ENCODE measurements around the gene EVI5L. TPM values are rescaled to one million over a fixed set of nuclear protein-coding genes. Genes with fewer than 3 reads are reported as not detected.
A peak's percentile ranks its signal among the peaks of the same experiment; 100 is the strongest.

EVI5L gene
- total RNA-seq, 6 experiments from 2014 or later = 3.7 to 6.3 (median 4.9) TPM

- no peaks in the 10 kb centered on the region for H3K27me3 ChIP-seq
- no peak for ATAC-seq
- no peak for TF ChIP-seq POLR2A (IDR thresholded peaks at IDR 0.05)
- intact Hi-C loops (cut with DNase I) = loop anchor here (5.0 to 10.0 kb wide), 2 partner anchors 52 to 60 kb away; no protein-coding TSS in a partner anchor
- peaks cover 0 to 21% (median 7%) of the 10 kb centered on the region in 4 donors for H3K36me3 ChIP-seq
- 96% methylated on average over 6 of the region's 19 CpGs for WGBS (ENCODE audit: insufficient coverage, low coverage, low lambda C conversion rate, missing lambda C conversion rate)
- no peaks in the 10 kb centered on the region for H3K9me3 ChIP-seq
- no peak for DNase-seq
- H3K4me3 ChIP-seq = no peak overlapping the region
- no peak overlapping the region for H3K27ac ChIP-seq
- H3K4me1 ChIP-seq = peaks cover 0 to 16% (median 4%) of the 10 kb centered on the region in 4 donors
Measured at GRCh38 chr19:7907122-7907521, 77.1 kb downstream of the EVI5L start.

GRCh38 chr19:7907544-7907943, 77.5 kb downstream of the EVI5L start:
- H3K4me1 ChIP-seq = peaks cover 0 to 13% (median 3%) of the 10 kb centered on the region in 4 donors
- 100% methylated on average over 7 of the region's 11 CpGs for WGBS (ENCODE audit: insufficient coverage, low coverage, low lambda C conversion rate, missing lambda C conversion rate)
- H3K27me3 ChIP-seq = no peaks in the 10 kb centered on the region
- H3K4me3 ChIP-seq = no peak overlapping the region
- ATAC-seq (no peak), DNase-seq (no peak)
- intact Hi-C loops (cut with DNase I) = loop anchor here (5.0 to 10.0 kb wide), 2 partner anchors 53 to 60 kb away; no protein-coding TSS in a partner anchor
- no peak overlapping the region for H3K27ac ChIP-seq
- peaks cover 0 to 24% (median 8%) of the 10 kb centered on the region in 4 donors for H3K36me3 ChIP-seq
- TF ChIP-seq CTCF (IDR thresholded peaks at IDR 0.05) = no peak
- TF ChIP-seq POLR2A (IDR thresholded peaks at IDR 0.05) = no peak
- H3K9me3 ChIP-seq = no peaks in the 10 kb centered on the region

GRCh38 chr19:7908078-7908699, 78.2 kb downstream of the EVI5L start:
- WGBS (ENCODE audit: insufficient coverage, low coverage, low lambda C conversion rate, missing lambda C conversion rate) = 88% methylated on average over 6 of the region's 14 CpGs
- H3K36me3 ChIP-seq = peaks cover 0 to 24% (median 8%) of the 10 kb centered on the region in 4 donors
- peak in 2 of 3 donors; percentile 47 to 49 for DNase-seq

GRCh38 chr19:7908742-7909461, 78.9 kb downstream of the EVI5L start:
- no peak overlapping the region for H3K27ac ChIP-seq
- no peak for ATAC-seq
- H3K36me3 ChIP-seq = peaks cover 0 to 24% (median 8%) of the 10 kb centered on the region in 4 donors
- no peak for TF ChIP-seq POLR2A (IDR thresholded peaks at IDR 0.05)
- no peak for TF ChIP-seq CTCF (IDR thresholded peaks at IDR 0.05)
- H3K27me3 ChIP-seq = no peaks in the 10 kb centered on the region
- no peaks in the 10 kb centered on the region for H3K9me3 ChIP-seq
- H3K4me3 ChIP-seq = no peak overlapping the region
- peaks cover 0 to 10% (median 0%) of the 10 kb centered on the region in 4 donors for H3K4me1 ChIP-seq
- intact Hi-C loops (cut with DNase I) = loop anchor here (5.0 to 10.0 kb wide), 2 partner anchors 54 to 62 kb away; no protein-coding TSS in a partner anchor
- no CpG with 5 or more reads among the region's 19 CpGs for WGBS (ENCODE audit: insufficient coverage, low coverage, low lambda C conversion rate, missing lambda C conversion rate)
- peak in 2 of 3 donors; percentile 48 to 54 for DNase-seq

More at GRCh38 chr19:7908078-7908699, 78.2 kb downstream of the EVI5L start:
- peaks cover 0 to 10% (median 0%) of the 10 kb centered on the region in 4 donors for H3K4me1 ChIP-seq
- H3K27me3 ChIP-seq = no peaks in the 10 kb centered on the region
- no peak for ATAC-seq
- no peaks in the 10 kb centered on the region for H3K9me3 ChIP-seq
- TF ChIP-seq CTCF (IDR thresholded peaks at IDR 0.05) = no peak
- no peak for TF ChIP-seq POLR2A (IDR thresholded peaks at IDR 0.05)
- intact Hi-C loops (cut with DNase I) = loop anchor here (5.0 to 10.0 kb wide), 2 partner anchors 53 to 61 kb away; no protein-coding TSS in a partner anchor
- no peak overlapping the region for H3K4me3 ChIP-seq
- H3K27ac ChIP-seq = no peak overlapping the region
